Suppressor macrophage treated with lipopolysaccharide for 4 hours (primary cell): ENCODE measurements around the gene TNNI3.
A peak's percentile ranks its signal among the peaks of the same experiment; 100 is the strongest.
"Not testable (repeated sequence)": the region's sequence is repeated elsewhere in the genome, so short reads cannot be mapped to it uniquely, and the experiment has no call there.

Experiments
- DNase-seq: peaks from one replicate; pipeline ENCODE4 v3.0.0-alpha.2; 2020

Gene TNNI3

DNA sequence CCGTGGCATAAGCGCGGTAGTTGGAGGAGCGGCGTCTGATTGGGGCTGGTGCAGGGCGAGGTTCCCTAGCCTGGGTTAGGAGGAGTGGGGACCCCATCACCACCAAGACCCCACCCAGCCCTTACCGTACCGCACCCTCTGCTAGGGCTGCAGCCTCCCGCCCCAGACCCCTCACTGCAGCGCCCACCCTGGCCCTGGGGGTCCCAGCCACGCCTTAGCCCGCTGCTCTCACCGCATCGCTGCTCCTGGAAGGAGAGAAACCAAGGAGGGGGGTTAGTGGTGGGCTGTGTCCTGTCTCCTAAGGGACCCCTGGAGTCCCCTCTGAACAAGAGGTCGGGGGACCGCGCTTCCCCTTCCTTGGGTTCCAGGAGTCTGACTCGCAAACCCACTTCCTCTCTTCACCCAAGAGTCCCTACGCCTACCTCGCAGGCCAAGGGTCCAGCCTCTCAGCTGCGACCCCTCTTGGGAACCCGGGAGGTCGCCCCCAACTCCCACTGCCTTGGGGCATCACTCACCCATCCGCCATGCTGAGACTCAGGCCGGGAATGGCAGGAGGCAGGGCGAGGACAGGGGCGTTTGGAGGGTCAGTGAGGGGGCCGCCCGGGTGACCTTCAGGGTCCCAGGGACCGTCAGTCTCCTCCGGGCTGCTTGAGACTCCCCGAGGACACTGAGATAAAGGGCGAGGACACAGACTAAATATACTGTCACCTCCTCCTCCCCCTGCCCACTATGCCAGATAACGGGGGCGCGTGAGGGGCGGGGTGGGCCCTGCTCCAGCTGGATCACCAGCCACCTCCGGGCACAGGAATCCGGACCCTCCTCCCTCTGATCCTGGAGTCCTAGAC, at the start of gene TNNI3:
TSS of gene TNNI3 (minus strand) at position 669 of the 845 bp plus-strand sequence. CDS start at position 526, 143 bp downstream.
- no peak for DNase-seq

DNA sequence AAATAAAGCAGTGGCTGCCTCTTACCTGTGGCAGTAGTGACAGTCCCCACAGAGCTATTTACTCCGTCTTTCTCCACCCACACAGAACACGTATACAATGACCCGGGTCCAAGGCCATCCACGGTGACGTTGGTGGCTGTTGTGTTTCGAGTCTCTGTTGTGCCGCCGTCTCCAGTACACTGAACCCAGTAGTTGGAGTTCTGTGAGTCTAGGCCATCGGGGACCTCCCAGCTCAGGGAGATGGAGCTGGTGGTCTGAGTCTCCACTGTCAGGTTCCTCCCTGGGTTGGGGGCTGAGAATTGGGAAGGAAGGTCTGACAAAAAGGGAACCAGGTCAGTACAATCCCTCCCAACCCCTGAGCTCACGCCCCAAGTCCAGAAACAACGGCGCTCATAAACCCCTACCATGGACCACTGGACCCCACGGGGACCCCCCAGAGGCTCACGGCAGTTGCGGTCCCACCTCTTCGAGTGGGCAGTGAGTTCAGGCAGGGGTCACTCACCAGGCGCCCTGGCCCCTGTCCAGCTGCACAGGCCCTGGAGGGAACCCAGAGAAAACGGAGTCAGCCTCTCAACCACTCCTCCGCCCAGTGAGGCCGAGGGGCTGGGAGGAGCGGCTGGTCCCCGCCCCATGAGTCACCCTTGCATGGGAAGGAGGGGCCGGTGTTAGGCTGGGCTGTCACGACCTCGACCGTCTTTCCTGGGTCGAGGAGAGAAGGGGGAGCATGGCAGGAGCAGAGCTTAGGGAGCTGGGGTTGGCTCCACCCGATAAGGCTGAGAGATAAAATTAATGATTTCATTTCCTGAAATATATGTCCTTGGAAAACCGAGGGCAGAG, 49.4 kb upstream of the TNNI3 start:
- peak; percentile 83 for DNase-seq

DNA sequence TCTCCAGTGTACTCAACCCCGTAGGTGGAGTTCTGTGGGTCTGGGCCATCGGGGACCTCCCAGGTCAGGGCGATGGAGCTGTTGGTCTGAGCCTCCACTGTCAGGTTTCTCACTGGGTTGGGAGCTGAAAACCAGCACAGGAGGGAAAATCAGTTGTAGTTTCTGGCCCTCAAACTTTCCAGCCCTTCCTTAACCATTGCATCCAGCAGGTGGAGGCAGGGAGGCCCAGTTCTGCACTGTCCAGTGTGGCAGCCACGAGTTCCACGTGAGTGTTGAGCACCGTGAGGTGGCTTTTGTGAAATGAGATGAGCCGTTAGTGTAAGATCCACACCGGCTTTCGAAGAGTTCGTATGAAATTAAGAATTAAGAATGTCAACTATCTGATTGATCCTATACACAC, 44.7 kb upstream of the TNNI3 start:
- DNase-seq = not testable (repeated sequence)

DNA sequence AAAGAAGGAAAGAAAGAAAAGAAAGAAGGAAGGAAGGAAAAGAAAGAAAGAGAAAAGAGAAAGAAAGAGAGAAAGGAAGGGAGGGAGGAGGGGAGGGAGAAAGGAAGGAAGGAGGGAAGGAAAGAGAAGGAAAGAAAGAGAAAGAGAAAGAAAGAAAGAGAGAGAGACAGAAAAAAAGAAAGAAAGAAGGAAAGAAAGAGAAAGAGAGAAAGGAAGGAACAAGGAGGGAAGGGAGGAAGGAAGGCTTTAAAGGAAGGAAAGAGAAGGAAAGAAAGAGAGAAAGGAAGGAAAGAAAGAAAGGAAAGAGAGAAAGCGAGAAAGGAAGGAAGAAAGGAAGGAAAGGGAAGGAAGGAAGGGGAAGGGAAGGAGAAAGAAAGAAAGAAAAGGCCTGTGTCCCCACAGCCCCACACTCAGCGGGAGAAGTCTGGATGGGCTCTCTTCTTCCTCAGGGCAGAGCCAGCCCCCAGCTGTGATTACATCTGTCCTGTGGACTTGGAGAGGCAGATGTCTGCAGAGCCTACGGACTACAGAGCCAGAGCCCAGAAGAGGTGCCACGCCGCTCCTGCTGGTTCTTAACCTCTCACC, 42.2 kb upstream of the TNNI3 start:
- DNase-seq = no peak

DNA sequence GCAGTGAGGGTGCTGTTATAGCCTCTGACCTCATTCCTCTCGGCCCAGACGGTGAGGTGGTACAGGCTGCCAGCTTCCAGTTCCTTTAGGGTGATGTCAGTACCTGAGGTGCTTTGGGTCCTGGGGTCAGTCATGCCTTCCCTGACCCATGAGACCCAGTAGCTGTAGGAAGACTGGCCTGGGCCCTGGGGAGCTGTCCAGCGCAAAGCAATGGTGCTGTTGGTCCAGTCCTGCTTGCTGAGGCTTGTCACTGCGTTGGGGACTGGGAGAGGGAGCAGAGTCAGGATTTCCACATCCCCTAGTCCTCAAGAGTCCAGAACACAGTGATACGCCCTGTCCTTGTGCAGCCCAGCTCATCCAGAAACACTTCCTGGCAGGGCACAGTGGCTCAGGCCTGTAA, 41.1 kb upstream of the TNNI3 start:
- no peak for DNase-seq

DNA sequence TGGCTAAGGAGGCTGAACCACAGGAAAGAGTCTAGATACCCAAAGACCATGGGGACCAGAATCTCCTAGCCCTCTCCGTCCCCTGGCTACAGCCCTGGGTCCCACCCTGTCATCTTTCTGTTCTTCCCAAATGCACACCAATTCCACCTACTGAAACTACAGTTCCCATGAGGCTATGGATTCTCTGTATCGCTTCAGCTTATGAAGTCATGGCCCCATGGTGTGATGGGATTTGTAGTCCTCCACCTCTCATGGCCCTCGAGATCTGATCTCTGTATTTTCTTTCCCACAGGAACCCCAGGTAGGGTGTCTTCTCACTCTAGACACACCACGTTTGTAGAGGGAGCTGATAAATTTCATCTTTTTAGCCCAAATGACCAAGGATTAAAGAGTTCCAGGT, 40.0 kb upstream of the TNNI3 start:
- no peak for DNase-seq

DNA sequence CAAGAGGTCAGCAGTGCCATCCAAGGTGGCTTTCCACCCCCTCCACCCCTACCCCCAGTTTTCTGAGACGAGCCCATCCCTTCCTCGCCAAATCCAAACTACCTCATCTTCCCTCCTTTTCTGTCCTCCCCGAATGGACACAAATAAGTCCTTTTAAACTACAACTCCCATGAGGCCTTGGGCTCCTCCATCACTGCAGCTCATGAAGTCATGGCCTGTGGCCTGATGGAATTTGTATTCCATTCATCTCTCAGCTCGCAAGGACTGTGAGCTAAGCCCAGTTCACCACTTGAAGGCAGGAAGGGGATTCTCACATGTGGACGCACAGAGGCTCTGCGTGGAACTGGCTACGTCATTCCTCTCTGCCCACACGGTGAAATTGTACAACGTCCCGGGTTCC, 39.3 kb upstream of the TNNI3 start:
- no peak for DNase-seq

DNA sequence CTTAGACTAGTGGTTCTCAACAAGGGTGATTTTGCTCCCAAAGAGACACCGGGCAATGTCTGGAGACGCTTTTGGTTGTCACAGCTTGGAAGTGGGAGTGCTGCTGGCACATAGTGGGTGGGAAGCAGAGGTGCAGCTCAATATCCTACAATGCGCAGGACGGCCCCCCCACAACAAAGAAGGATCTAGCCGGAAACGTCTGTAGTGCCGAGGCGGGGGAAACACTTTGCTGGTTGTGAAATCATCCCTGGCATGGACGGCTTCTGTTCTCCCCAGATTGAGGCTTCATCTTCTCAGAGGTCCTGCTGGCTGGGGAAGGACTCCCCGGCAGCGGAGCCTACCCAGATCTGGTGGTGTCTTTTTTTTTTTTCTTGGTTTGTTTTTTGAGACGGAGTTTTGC, 35.9 kb upstream of the TNNI3 start:
- no peak for DNase-seq

DNA sequence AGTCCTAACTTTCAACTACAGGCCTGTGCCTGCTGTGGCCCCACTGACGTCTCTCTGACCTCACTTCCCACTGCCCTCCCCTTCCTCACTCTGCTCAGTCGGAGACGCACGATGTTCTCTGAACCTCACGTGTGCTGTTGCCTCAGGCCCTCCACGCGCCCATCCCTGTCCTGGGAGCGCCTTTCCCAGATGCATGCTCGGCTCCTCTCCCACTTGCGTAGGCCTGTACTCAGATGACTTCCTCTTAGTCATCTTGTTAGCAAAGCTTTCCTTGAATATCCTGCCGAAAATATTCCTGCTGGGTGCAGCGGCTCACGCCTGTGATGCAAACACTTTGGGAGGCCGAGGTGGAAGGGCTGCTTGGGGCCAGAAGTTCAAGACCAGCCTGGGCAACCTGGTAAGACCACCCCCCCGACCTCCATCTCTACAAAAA, 31.9 kb upstream of the TNNI3 start:
- peak; percentile 29 for DNase-seq

DNA sequence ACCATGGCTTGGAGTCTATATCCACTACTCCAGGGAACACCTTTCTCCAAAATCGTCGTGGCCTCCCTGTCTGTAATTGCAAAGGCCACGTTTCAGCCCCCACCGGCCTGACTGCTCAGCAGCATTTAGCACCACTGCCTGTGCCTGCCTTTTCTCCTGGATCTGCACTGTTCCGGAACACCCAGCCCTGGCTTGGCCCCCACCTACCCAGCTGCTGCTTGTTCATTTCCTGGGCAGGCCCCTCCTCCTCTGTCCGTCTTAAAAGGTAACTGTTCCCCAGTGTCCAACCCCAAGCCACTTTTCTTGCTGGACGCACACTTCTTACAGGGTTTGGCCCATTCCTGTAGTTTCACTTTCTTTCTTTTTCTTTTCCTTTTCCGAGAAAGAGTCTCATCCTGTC, 31.1 kb upstream of the TNNI3 start:
- DNase-seq = no peak

DNA sequence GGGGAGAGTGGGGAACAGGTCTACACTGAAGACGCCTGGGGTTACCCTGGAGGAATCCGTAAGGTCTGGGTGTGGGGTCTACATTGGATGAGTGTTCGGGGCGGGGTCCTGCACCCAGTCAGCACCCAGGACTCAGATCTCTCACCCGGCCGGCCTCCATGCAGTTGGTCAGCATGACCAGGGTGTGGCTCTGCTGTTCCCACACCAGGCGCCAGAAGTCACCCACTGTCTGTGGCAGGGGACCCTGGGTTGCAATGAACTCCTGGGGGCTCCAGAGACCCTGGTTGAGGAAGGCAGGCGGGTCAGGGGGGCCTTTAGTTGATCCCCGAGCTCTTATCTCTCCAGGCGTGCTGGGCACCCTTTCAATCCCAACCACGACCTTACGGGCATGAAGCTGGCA, 28.5 kb upstream of the TNNI3 start:
- DNase-seq = no peak

DNA sequence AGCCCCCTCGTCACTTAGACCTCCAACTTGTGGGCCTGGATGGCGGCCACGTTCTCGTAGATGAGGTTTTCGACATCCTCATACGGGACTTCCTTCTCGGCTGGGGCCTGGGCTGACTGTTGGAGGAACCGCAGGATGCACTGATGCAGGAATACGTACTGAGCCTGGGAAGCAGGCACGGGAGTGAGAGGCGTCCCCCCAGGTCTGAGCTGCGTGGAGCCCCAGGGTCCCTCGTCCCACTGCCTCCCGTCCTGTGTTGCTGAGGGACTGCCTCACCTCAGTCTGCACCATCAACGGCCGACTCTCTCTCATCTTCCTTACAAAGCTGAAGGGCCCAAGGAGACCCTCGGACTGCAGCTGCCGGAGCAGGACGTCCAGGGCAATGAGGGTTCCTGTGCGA, 24.2 kb upstream of the TNNI3 start:
- DNase-seq = no peak

DNA sequence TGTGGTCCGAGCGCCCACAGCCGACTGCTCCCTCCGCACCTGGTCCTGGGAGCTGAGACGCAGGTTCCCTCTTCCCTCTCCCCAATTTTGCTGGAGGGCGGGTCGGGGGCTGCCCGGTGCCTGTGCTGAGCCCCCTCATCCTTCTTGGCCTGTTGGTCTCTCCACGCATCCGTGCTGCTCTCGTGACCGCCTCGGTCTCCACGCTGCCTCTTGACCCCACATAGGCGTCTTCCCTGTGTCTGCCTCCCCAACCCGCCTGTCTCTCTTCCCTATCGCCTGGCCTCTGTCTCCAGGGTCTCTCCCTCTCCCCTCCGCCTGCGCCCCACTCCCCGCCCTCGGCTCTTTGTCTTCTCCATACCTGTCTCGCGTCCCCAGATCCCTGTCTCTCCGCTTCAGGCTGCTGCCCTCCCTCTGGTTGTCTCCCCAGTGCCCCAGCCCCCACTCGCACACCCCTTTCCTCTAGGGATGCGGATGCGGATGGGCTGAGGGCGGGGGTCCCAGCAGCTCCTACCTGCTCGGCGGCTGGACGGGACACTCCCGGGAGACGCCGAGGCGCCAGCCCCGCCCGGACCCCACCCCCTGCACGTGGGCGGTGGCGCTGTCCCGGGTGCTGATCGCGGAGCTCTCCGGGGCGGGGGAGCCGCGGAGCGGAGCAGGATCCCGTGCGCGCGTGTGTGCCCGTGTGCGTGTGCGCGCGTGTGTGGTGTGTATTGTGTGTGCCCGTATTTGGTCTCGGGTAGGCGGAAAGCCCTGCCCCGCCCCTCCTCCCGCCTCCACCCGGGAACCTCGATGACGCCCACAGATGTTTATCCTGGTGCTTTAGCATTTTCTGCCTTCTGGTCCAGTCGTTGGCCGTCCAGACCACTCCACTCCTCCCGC, 22.3 kb upstream of the TNNI3 start, which contains the start of gene SYT5:
TSS of gene SYT5 (minus strand) at position 684 of the 879 bp plus-strand sequence. CDS start 1,248 bp downstream, outside the sequence.
- peak; percentile 48 for DNase-seq

DNA sequence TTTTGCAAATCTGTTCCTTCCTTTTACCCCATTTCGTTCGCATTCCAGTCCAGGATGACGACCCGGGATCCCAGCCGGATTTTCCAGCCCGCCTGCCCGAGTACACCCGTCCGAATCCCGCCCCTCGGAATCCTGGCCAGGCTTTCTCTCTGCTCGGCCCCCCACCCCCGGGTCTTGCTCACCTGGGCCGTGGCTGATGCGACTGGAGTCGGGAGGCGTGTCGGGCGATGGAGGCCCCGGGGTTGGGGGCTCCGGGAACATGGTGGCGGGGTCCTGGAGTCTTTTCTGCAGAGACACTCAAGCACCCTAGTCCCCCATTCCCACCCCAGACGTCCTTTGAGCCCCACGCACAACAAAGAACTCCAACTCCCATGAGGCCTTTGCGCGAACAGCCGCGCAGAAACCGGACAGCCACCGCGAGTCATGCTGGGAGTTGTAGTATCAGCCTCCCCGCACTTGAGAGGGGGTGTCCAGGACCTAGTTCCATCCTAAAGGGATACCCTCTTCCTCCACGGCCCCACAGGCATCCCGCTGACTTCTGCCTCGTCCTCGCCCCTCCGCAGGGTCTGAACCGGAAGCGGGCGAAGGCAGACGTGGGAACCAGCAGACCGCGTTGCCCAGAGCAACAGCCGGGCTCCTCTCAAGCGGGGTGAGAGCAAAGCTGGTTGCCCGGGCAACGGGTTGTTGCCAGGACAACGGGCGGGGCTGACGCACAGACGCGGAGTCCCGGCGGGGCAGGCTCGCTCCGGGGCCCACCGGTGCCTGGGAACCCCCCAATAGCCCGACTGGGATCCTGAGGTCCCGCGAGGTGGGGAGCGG, 21.5 kb upstream of the TNNI3 start:
- peak; percentile 47 for DNase-seq

DNA sequence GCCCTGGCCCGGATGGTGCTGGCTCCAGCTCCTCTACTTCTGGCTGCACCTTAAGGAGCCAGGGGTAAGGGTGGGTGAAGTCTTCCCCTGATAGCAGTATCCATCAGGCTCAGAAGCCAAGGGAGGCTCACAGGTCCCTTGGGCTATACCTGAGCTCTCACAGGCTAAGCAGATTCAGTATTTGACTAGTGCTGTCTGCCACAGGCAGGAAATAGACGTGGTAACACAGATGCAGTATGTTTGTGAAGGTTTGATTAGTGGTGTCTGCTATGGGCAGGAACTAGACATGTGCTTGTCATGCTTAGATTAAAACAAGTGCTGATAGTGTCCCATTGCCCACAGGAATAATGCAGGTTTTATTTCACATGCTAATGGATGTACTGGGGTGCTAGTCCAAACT, 18.5 kb upstream of the TNNI3 start:
- no peak for DNase-seq

DNA sequence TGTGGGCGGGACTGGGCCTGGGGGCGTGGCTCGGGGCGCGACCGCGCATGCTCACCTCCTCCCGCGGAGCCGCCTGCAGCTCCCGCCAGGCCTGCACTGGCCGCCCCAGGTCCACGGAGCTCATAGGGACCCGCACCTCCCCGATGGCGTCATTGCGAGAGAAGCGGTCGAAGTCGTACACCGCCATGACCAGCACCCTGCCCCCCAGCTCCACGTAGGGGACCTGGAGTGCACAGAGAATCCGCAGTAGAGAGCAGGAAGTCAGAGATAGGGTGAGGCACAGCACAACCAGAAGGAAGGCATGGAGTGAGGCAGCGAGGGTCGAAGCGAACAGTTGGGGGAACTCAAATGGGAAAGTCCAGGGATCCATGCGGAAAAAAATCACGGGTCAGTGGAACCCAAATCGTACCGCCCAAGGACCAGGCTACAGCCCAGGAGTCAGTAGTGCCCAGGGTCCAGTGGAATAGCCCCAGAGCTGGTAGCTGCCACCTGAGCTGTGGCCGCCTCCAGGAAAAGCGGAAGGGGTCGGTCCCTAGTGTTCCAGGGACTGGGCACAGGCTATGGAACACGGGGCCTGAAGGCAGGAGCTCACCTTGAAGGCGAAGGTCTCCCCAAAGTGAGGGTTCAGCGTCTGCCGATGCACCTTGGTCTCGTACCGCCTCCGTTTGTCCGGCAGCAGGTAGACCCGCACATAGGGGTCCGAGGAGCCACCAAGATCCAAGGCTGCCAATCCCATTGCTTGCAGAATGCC, 17.8 kb upstream of the TNNI3 start:
- no peak for DNase-seq

DNA sequence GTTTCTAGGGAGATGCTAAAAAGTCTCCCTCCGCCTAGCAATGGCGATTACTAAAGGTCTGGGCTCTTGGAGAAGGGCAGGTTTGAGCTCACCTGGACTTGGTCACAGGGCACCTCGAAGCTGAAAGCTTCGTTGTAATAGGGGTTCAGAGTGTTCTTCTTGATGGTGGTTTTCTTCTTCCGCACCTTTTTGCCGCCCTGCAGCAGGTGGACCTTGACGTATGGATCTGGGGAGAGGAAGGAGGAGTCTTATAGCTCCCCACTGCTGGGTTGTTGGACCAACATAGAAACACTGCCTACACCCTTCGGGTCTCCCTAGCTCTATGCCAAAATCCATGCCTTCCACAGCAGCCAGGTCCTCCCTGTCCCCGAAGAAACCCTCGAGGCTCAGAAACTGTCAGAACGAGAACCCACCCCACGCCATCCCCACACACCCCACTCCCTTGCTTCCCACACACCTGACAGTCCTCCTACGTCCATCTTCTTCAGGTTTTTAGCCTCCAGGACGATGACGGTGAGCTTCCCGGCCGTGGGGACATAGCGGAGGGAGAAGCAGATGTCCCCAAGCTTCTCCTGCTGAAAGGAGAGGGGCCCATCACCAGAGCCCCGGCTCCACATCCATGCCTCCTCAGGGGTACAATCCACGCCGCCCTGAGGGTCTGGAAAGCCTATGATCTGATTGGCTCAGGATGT, 17.0 kb upstream of the TNNI3 start:
- DNase-seq = no peak

DNA sequence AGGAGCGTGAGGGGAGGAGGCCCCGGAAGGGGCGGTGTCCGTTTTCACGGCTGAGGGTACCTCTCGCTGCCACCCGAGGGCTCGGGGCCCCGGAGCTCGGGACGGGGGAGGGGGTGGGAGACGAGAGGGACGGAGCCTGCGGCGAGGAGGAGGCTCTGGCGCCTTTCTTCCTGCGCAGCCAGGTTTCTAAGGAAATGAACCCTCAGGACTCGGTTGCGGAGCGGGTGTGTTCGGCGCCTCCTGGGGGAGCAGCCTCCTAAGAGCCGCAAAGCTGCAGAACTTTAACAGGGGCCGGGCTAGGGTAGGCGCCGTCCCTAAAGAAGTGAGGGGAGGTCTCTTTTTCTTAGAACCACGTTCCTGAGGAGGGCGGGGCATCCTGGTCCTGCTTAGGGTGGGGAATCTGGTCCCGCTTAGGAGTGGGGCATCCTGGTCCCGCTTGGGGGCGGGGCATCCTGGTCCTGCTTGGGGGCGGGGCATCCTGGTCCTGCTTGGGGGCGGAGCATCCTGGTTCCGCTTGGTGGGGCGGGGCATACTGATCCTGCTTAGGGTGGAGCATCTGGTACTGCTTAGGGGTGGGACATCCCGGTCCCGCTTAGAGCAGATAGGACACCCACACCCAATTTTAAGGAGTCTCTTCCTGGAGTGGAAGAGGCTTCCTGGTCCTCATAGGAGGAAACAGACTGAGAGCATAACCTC, 16.3 kb upstream of the TNNI3 start:
- DNase-seq = peak; percentile 31

DNA sequence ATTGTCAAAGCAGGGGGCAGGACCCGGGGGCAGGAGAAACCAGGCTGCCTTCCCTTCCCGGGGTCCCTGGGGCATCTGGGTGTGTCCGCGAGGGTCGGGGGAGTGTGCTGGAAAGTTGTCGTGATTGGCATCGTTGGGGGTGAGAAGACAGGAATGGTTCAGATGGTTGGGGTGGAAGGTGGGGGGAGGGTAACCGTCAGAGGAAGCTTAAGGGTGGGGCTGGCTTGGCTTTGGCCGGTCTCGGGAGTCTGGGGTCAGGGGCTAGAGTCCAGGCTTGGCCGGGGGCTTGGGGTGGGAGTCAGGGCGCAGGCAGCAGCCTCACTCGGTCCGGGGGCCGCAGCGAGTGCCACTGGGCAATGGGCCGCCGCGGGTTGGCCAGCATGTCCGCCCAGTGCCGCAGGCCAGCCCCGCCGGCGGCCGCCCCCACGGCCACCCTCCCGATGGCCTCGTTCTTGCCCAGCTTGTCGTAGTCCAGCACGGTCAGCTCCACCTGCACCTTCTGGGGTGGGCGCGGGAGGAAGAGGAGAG, 15.7 kb upstream of the TNNI3 start:
- DNase-seq = no peak
